Progenitor cell of endocrine pancreas (in vitro differentiated cells): ENCODE results near the gene RAD51AP2. TPM values are rescaled to one million over a fixed set of nuclear protein-coding genes. Genes with fewer than 3 reads are reported as not detected.

Experiments used
- DNase-seq: peaks from one replicate; pipeline ENCODE4 v3.0.0; 2021; ENCODE audit warnings: low spot score; ENCODE audit not compliant: unreplicated experiment
- H3K27ac Mint-ChIP-seq: 2 replicates; pipeline ENCODE4 v1.8.0; 2021; ENCODE audit warnings: mild to moderate bottlenecking, moderate library complexity, mixed read lengths
- H3K27me3 Mint-ChIP-seq: 2 replicates; pipeline ENCODE4 v1.8.0; 2021; ENCODE audit warnings: mixed read lengths
- H3K36me3 Mint-ChIP-seq: 2 replicates; pipeline ENCODE4 v1.8.0; 2022; ENCODE audit warnings: mixed read lengths; ENCODE audit not compliant: insufficient read depth
- H3K4me1 Mint-ChIP-seq: 2 replicates; pipeline ENCODE4 v1.8.0; 2021; ENCODE audit warnings: low read depth, mixed read lengths
- H3K4me3 Mint-ChIP-seq: 2 replicates; pipeline ENCODE4 v1.8.0; 2021; ENCODE audit warnings: low read depth, mild to moderate bottlenecking, moderate library complexity, mixed read lengths
- H3K9me3 Mint-ChIP-seq: 2 replicates; pipeline ENCODE4 v1.8.0; 2021; ENCODE audit warnings: low read depth, mixed read lengths
- CTCF ChIP-seq: fragments of 200-600 bp; sonication (generic); IDR thresholded peaks from one replicate; pipeline ENCODE4 v1.5.0; 2021; ENCODE audit warnings: antibody characterized with exemption, mild to moderate bottlenecking; ENCODE audit not compliant: unreplicated experiment
- total RNA-seq: library from RNA; stranded (reverse); gene quantifications from 2 replicates; pipeline ENCODE4 v1.2.1, GENCODE V29; 2021

RAD51AP2 gene
- total RNA-seq, 1 donor from 2014 or later, result 0.07 TPM

GRCh38 chr2:17555150-17555549, 36.9 kb upstream of the RAD51AP2 start:
- Mint-ChIP-seq H3K4me3 (no peak overlapping the region), H3K36me3 (no peaks in the 10 kb centered on the region), H3K9me3 (no peaks in the 10 kb centered on the region), H3K27me3 (no peaks in the 10 kb centered on the region), H3K4me1 (peaks cover 3% of the 10 kb centered on the region), H3K27ac (no peak overlapping the region)
- DNase-seq, result no peak
- no peak for TF ChIP-seq CTCF

GRCh38 chr2:17550907-17551306, 32.7 kb upstream of the RAD51AP2 start:
- H3K4me1 Mint-ChIP-seq, result peaks cover 10% of the 10 kb centered on the region
- H3K36me3 Mint-ChIP-seq, result no peaks in the 10 kb centered on the region
- TF ChIP-seq CTCF, result no peak
- no peak overlapping the region for H3K27ac Mint-ChIP-seq
- H3K4me3 Mint-ChIP-seq, result no peak overlapping the region
- DNase-seq, result no peak
- no peaks in the 10 kb centered on the region for H3K9me3 Mint-ChIP-seq
- no peaks in the 10 kb centered on the region for H3K27me3 Mint-ChIP-seq

- no peak for DNase-seq
- TF ChIP-seq CTCF, result no peak
- H3K4me1 Mint-ChIP-seq, result peaks cover 6% of the 10 kb centered on the region
- peaks cover 17% of the 10 kb centered on the region for H3K27me3 Mint-ChIP-seq
- H3K27ac Mint-ChIP-seq, result no peak overlapping the region
- H3K36me3 Mint-ChIP-seq, result no peaks in the 10 kb centered on the region
- H3K4me3 Mint-ChIP-seq, result no peak overlapping the region
- no peaks in the 10 kb centered on the region for H3K9me3 Mint-ChIP-seq
Observed at GRCh38 chr2:17547737-17548136, 29.5 kb upstream of the RAD51AP2 start.

- no peak for TF ChIP-seq CTCF
- Mint-ChIP-seq H3K27me3 (peaks cover 21% of the 10 kb centered on the region), H3K4me3 (no peak overlapping the region), H3K27ac (no peak overlapping the region), H3K9me3 (no peaks in the 10 kb centered on the region), H3K4me1 (peaks cover 6% of the 10 kb centered on the region), H3K36me3 (no peaks in the 10 kb centered on the region)
- no peak for DNase-seq
Observed at GRCh38 chr2:17547237-17547636, 29.0 kb upstream of the RAD51AP2 start.

GRCh38 chr2:17545680-17546613, 27.7 kb upstream of the RAD51AP2 start:
- H3K36me3 Mint-ChIP-seq, result no peaks in the 10 kb centered on the region
- peaks cover 15% of the 10 kb centered on the region for H3K4me1 Mint-ChIP-seq
- no peaks in the 10 kb centered on the region for H3K9me3 Mint-ChIP-seq
- no peak for DNase-seq
- H3K4me3 Mint-ChIP-seq, result no peak overlapping the region
- no peak for TF ChIP-seq CTCF
- no peak overlapping the region for H3K27ac Mint-ChIP-seq
- peaks cover 30% of the 10 kb centered on the region for H3K27me3 Mint-ChIP-seq
